Measurements from ENCODE around the gene R3HCC1L. TPM values are rescaled to one million over a fixed set of nuclear protein-coding genes. Genes with fewer than 3 reads are reported as not detected.
"Not testable (repeated sequence)": the region's sequence is repeated elsewhere in the genome, so short reads cannot be mapped to it uniquely, and the experiment has no call there.

Gene R3HCC1L
- total RNA-seq, 1 experiment from 2014 or later, result 30.6 TPM

DNA sequence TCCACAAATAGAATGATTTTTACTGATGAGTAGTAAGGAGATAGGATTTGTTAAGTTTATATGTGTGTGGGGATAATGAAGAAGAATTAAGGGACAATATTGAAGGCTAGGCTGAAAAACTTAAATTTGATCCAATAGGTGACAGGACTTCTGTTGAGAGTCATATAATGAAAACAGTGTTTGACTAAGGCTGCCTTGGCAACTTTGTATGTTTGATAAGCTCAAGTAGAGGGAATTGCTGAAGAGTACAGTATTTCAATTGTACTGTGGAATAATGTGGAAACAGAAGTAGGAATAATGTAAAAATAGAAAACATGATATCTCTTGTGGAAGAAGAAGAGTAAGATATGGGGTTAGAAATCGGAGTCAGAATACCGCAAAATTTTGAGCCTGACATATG is 10.5 kb downstream of the R3HCC1L start:
- H3K36me3 ChIP-seq, result 0 out of 2 replicates have a peak, but pooled peaks cover 5% of the 10 kb centered on the region
- no peaks in the 10 kb centered on the region for H3K4me1 ChIP-seq
- H3K27me3 ChIP-seq, result no peaks in the 10 kb centered on the region
- H3K9me3 ChIP-seq (replicated peaks), result peaks cover 4% of the 10 kb centered on the region; the same call in 1 of the 2 replicates
- DNase-seq, result no peak
- H3K4me3 ChIP-seq, result no peak overlapping the region
- H3K27ac ChIP-seq, result no peak overlapping the region

DNA sequence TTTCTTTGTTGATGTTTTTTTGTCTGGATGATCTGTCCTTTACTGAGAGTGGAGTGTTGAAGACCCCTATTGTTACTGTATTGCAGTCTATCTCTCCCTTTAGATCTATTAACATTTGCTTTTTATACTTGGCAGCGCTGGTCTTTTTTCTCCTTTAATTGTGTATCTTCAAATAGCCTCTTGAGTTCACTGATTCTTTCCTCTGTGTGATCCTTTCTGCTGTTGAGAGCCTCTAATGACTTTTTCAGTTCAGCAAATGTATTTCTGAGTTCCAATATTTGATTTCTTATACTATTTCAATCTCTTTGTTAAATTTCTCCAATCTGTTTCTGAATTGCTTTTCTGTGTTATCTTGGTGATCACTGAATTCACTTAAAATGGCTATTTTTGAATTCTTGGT is 15.4 kb downstream of the R3HCC1L start:
- Histone ChIP-seq H3K4me1 (peaks cover 7% of the 10 kb centered on the region), H3K9me3 (replicated peaks) (peaks cover 4% of the 10 kb centered on the region; the same call in 1 of the 2 replicates), H3K27me3 (no peaks in the 10 kb centered on the region), H3K4me3 (no peak overlapping the region), H3K36me3 (0 out of 2 replicates have a peak, but pooled peaks cover 7% of the 10 kb centered on the region), H3K27ac (no peak overlapping the region)
- no peak for DNase-seq

DNA sequence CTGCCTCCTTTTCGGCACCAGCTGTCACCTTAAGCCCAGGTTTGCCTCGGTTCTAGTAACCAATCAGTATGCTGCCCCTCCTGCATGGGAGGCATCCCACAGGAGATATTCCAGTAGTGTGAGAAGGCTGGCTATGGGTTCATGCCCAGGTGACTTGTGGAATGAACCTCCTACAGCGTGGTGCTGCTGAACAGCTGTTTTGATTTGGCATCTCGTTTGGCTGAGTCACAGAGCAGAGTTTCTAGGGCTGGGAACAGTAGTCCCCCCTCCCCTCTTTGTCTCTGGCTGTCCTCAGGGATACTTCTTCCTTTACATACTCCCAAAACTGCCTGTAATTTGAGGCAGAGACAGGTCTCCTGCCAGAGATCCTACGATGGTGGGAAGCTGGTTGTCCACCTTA is 16.1 kb downstream of the R3HCC1L start:
- peak in 1 of 2 experiments; percentile 25 for DNase-seq
- H3K4me1 ChIP-seq, result peaks cover 7% of the 10 kb centered on the region
- no peaks in the 10 kb centered on the region for H3K27me3 ChIP-seq
- H3K36me3 ChIP-seq, result peaks cover 7% of the 10 kb centered on the region; the same call in 1 of the 2 replicates
- no peak overlapping the region for H3K27ac ChIP-seq
- peaks cover 4% of the 10 kb centered on the region; the same call in 1 of the 2 replicates for H3K9me3 ChIP-seq (replicated peaks)
- H3K4me3 ChIP-seq, result no peak overlapping the region

DNA sequence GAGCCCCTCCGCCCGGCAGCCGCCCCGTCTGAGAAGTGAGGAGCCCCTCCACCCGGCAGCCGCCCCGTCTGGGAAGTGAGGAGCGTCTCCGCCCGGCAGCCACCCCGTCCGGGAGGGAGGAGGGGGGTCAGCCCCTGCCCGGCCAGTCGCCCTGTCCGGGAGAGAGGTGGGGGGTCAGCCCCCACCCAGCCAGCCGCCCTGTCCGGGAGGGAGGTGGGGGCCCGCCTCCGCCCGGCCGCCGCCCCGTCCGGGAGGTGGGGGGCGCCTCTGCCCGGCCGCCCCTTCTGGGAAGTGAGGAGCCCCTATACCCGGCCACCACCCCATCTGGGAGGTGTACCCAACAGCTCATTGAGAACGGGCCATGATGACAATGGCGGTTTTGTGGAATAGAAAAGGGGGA is 18.3 kb downstream of the R3HCC1L start:
- not testable (repeated sequence) for H3K9me3 ChIP-seq (replicated peaks); H3K27ac ChIP-seq; H3K4me1 ChIP-seq; H3K36me3 ChIP-seq; DNase-seq; H3K4me3 ChIP-seq; H3K27me3 ChIP-seq

DNA sequence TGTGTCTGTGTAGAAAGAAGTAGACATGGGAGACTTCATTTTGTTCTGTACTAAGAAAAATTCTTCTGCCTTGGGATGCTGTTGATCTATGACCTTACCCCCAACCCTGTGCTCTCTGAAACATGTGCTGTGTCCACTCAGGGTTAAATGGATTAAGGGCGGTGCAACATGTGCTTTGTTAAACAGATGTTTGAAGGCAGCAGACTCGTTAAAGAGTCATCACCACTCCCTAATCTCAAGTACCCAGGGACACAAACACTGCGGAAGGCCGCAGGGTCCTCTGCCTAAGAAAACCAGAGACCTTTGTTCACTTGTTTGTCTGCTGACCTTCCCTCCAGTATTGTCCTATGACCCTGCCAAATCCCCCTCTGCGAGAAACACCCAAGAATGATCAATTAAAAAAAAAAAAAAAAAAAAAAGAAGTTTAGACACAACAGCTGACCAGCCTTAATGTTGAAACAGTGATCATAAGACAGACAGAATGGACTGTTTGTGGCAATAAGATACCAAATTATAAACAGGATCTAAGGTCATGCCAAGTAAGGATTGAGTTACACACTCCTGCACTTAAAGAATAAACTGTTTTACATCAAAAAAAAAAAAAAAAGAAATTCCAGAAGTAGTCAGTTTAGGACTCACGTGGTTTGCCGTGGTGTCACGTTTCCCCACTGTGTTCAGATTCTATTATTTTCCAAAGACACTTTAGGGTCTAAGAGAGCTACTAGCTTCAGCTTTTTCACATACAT is 18.9 kb downstream of the R3HCC1L start:
- H3K4me1 ChIP-seq; DNase-seq; H3K36me3 ChIP-seq; H3K9me3 ChIP-seq (replicated peaks); H3K4me3 ChIP-seq; H3K27me3 ChIP-seq: not testable (repeated sequence)
- peak overlapping the region; percentile 18; the same call in 1 of the 2 replicates for H3K27ac ChIP-seq

DNA sequence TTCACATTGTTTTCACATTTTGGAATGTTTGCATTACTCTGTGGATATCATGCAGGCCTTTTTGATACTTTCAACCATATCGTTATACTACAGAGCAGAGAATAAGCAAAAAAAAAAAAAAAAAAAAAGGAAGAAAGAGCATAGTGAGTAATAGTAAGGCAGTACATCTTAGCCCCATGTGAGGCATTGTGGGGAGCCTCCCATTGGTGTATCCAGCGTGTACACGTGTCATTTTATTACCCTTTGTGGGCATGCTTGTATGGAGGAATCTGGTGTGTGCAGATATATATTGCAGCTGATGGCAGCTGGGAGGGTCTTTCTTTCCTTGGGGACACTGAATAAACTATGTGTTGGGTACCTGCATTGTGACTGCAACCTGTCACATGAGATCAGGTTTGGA is 19.6 kb downstream of the R3HCC1L start:
- Histone ChIP-seq H3K36me3 (peaks cover 8% of the 10 kb centered on the region; the same call in 1 of the 2 replicates), H3K4me1 (peaks cover 7% of the 10 kb centered on the region), H3K27ac (no peak overlapping the region), H3K4me3 (no peak overlapping the region), H3K27me3 (no peaks in the 10 kb centered on the region), H3K9me3 (replicated peaks) (no peaks in the 10 kb centered on the region; the same call in 1 of the 2 replicates)
- no peak for DNase-seq

DNA sequence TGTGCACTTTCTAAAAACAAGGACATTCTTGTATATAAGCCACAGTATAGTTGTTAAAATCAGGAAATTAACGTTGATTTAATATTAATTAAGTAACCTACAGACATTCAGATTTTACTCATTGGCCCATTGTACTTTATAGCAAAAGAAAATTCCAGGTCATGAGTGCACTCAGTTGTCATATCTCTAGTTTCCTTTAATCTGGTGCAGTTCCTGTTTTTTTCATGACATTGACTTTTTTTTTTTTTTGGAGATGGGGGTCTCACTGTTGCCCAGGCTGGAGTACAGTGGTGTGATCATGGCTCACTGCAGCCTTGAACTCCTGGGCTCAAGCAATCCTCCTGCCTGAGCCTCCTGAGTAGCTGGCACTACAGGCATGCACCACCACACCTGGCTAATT is 24.1 kb downstream of the R3HCC1L start:
- Histone ChIP-seq H3K9me3 (replicated peaks) (no peaks in the 10 kb centered on the region), H3K27ac (no peak overlapping the region), H3K4me3 (no peak overlapping the region), H3K4me1 (peaks cover 3% of the 10 kb centered on the region; the same call in 1 of the 2 replicates), H3K36me3 (peaks cover 12% of the 10 kb centered on the region), H3K27me3 (no peaks in the 10 kb centered on the region)
- no peak for DNase-seq

DNA sequence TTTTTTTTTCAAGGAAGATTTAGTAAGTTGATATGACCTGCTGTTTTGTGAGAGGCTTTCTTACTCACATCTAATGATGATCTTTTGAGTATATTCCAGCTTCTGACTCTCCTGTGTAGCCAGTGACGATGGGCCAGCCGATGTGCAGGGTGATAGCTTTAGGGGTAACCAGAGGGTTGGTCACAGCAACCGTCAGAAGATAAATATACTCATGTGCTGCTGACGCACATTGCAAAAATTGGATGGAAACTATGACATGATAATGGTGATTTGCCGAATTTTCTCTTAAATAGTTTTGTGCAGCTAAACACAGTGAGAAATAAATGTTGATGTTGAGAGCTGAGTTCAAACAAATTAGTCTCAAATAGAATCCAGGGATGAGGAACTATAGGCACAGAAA is 29.5 kb downstream of the R3HCC1L start:
- H3K36me3 ChIP-seq, result peaks cover 8% of the 10 kb centered on the region
- H3K4me3 ChIP-seq, result no peak overlapping the region
- peaks cover 19% of the 10 kb centered on the region for H3K4me1 ChIP-seq
- no peak for DNase-seq
- H3K27me3 ChIP-seq, result no peaks in the 10 kb centered on the region
- no peaks in the 10 kb centered on the region for H3K9me3 ChIP-seq (replicated peaks)
- H3K27ac ChIP-seq, result no peak overlapping the region

DNA sequence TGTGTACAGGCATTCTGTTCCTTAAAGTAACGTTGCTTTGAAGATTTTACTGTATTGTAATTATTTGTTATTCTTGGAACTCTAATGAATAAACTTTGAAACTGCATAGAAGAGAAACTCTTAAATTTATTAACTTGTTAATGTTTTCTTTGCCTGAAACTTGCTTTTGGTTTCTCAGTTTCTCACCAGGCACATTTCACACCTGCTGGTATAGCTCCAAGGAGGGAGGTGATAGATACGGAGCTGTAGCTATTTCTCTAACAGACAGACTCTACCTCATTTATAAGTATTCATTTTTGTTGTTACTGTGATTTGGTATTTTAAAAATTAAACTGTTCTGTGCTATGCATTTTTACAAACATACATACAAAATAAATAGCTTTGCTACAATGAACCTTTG is 32.7 kb downstream of the R3HCC1L start:
- no peaks in the 10 kb centered on the region for H3K9me3 ChIP-seq (replicated peaks)
- no peak overlapping the region for H3K4me3 ChIP-seq
- H3K36me3 ChIP-seq, result peaks cover 8% of the 10 kb centered on the region
- peaks cover 26% of the 10 kb centered on the region for H3K4me1 ChIP-seq
- peak overlapping the region; percentile 87 for H3K27ac ChIP-seq
- DNase-seq, result no peak
- H3K27me3 ChIP-seq, result no peaks in the 10 kb centered on the region

DNA sequence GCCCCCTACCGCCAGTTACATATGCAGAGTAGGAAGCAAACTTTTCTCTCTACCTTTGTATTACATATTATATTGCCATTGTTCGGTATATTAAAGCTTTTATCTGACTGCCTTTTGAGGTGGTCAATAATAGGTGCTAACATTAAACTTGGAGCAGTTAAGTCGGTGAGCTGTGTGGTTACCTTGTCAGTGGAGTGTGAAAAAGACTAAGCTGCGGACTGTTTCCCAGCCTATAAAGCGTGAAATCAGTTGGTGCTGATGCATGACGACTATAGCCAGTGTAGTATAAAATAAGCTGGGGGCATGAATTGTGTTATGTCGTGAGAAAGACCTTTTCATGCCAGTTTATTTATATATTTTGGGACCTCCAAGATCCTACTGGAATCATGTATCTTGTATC is 33.7 kb downstream of the R3HCC1L start:
- peaks cover 5% of the 10 kb centered on the region for H3K36me3 ChIP-seq
- peak; percentile 41 to 75 for DNase-seq
- H3K9me3 ChIP-seq (replicated peaks), result no peaks in the 10 kb centered on the region
- no peak overlapping the region for H3K4me3 ChIP-seq
- H3K27ac ChIP-seq, result peak overlapping the region; percentile 87
- no peaks in the 10 kb centered on the region for H3K27me3 ChIP-seq
- H3K4me1 ChIP-seq, result peaks cover 26% of the 10 kb centered on the region

DNA sequence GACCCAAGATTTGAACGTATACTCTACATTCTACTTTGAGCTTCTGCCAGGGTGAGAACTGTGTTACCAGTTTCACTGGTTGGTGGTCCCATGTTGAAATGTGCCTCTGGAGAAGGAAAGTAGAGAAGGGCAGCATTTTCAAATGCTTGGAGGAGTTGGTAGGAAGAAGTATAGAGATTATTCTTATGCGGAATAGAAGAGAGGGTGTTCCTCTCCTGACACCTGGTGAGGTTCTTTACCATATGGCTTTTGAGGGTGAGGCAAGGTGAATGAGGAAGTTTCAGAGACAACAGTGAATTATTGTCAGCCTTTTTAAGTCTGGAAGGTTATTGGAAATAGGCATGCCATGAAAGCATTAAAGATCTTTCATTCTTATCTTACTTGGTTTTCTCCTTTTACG is 34.3 kb downstream of the R3HCC1L start:
- Histone ChIP-seq H3K36me3 (no peaks in the 10 kb centered on the region; the same call in 1 of the 2 replicates), H3K27me3 (no peaks in the 10 kb centered on the region), H3K4me1 (peaks cover 26% of the 10 kb centered on the region), H3K9me3 (replicated peaks) (no peaks in the 10 kb centered on the region), H3K4me3 (no peak overlapping the region), H3K27ac (peak overlapping the region; percentile 87)
- DNase-seq, result peak in 1 of 2 experiments; percentile 24

DNA sequence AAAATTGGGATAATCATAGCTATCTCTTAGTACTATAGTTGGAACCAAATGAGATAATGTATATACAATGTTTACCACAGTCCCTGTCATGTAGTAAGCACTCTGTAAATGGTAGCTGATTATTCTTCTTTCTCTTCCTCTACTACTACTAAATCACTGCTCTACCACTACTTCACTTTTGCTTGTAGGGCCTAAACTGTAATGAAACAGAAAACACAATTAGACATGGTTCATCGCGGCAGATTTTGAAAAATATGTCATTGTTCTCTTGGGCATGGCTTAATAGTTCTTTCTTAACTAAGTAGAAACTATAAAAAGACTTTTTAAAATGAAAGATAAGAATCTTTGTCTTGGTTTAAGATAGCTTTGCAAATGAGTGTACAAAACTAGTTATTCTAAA is 34.9 kb downstream of the R3HCC1L start:
- H3K4me1 ChIP-seq, result peaks cover 26% of the 10 kb centered on the region
- no peak overlapping the region for H3K4me3 ChIP-seq
- H3K36me3 ChIP-seq, result no peaks in the 10 kb centered on the region; the same call in 1 of the 2 replicates
- peak in 1 of 2 experiments; percentile 44 for DNase-seq
- H3K27me3 ChIP-seq, result no peaks in the 10 kb centered on the region
- peak overlapping the region; percentile 87 for H3K27ac ChIP-seq
- H3K9me3 ChIP-seq (replicated peaks), result no peaks in the 10 kb centered on the region

DNA sequence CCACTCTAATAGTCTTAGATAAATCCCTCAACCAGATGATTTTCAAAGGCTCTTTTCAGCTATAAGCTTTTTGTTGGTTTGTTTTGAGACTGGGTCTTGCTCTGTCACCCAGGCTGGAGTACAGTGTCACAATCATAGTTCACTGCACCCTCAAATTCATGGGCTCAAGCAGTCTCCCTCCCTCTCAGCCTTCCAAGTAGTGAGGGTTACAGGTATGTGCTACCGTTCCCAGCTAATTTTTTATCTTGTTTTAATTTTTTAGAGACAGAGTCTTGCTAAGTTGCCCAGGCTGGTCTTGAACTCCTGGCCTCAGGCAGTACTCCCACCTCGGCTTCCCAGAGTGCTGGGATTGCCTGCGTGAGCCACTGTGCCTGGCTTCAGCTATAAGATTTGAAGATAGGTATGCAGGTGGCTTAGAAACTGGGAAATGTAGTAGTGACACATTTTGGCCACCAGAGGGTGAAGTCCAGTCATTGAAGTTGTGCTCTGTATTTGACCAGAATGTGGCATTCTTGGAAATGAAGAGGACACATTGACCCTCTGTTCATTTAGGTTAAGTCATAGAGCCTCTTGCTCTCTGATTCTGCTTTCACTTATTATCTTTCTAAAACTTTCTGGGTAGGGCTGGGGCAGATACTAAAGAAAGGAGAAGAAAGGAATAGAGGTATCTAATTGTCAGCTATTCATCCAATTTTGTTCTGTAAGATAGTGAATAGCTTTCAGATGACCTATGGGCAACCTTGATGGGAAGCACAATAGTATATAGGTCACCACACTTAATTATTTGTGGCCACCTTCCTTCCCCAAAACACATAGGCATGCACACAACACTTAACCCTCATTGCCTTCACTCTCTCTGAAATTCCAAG is 36.0 kb downstream of the R3HCC1L start:
- H3K4me1 ChIP-seq, result peaks cover 26% of the 10 kb centered on the region
- H3K4me3 ChIP-seq, result no peak overlapping the region
- DNase-seq, result peak; percentile 36 to 78
- no peaks in the 10 kb centered on the region for H3K9me3 ChIP-seq (replicated peaks)
- no peaks in the 10 kb centered on the region for H3K27me3 ChIP-seq
- no peak overlapping the region; the same call in 1 of the 2 replicates for H3K27ac ChIP-seq
- peaks cover 6% of the 10 kb centered on the region; the same call in 1 of the 2 replicates for H3K36me3 ChIP-seq

DNA sequence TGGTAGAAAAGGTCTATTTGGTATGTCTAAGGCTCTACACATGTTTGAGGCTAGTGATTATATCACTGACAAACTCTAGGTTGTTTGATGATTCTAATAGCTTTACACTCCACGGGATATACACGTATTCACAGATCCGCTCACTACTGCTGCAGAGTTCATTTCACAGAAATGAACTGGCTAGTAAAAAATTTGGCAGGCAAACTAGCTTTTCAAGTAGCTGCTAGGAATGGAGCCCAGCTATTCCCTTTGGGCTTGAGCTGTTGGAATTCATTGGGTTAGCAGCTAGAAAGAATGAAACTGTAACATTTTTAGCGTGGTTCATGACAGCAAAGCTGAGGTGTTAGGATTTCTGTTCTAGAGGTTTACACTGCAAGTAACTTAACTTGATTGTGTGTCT is 37.6 kb downstream of the R3HCC1L start:
- no peak overlapping the region for H3K27ac ChIP-seq
- no peaks in the 10 kb centered on the region for H3K27me3 ChIP-seq
- DNase-seq, result no peak

DNA sequence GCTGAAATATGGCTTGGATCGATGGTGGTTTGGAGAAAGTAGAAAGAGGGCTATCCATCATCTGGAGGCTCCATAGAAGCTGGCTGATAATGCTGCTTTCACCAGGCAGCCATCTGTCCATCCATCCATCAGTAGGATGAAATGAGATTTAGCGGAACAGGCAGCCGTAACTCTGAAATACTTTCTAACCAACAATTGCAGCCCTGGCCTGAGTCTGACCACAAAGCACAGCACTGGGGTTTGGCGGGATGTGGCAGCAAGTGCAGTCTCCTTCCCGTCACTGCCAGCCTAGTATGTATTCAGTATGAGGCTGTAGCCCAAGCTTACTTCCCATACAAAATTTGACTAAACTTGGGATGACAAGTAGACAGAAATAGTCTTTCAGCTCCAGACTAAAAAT is 38.0 kb downstream of the R3HCC1L start:
- H3K27me3 ChIP-seq, result no peaks in the 10 kb centered on the region
- DNase-seq, result peak in 1 of 2 experiments; percentile 14
- H3K36me3 ChIP-seq, result peaks cover 16% of the 10 kb centered on the region
- no peaks in the 10 kb centered on the region for H3K9me3 ChIP-seq (replicated peaks)
- H3K27ac ChIP-seq, result no peak overlapping the region
- H3K4me1 ChIP-seq, result peaks cover 20% of the 10 kb centered on the region
- no peak overlapping the region for H3K4me3 ChIP-seq

More for the DNA sequence above, 37.6 kb downstream of the R3HCC1L start:
- Histone ChIP-seq H3K4me1 (peaks cover 24% of the 10 kb centered on the region), H3K4me3 (no peak overlapping the region), H3K9me3 (replicated peaks) (no peaks in the 10 kb centered on the region), H3K36me3 (peaks cover 16% of the 10 kb centered on the region)
